Breast epithelium (tissue), 3 donors: ENCODE results near the gene FHOD1.

Experiments used
- CTCF ChIP-seq, 3 donors: fragments of 450-650 bp; IDR thresholded peaks; one replicate each; pipeline ENCODE4 v1.5.1; 2016 to 2017; ENCODE audit warnings: antibody characterized with exemption in 3 of 3, mild to moderate bottlenecking in 3 of 3, moderate library complexity in 3 of 3
- POLR2A ChIP-seq: fragments of 450-650 bp; IDR thresholded peaks from one replicate; pipeline ENCODE4 v1.6.1; 2016; ENCODE audit warnings: antibody characterized with exemption, mild to moderate bottlenecking, moderate library complexity
- POLR2AphosphoS5 ChIP-seq, 3 donors: sonication (generic); formaldehyde crosslinking; IDR thresholded peaks; one replicate each; pipeline ENCODE4 v1.6.1; 2017; ENCODE audit warnings: antibody characterized with exemption in 3 of 3

- TF ChIP-seq CTCF (IDR thresholded peaks at IDR 0.05) (no peak), POLR2A (no peak), POLR2AphosphoS5 (IDR thresholded peaks at IDR 0.05) (no peak)
Observed at GRCh38 chr16:67199808-67200198, 47.5 kb downstream of the FHOD1 start.
